Trophoblast cell (in vitro differentiated cells and primary cell): ENCODE data around the gene IL1R2.

Experiments
- DNase-seq, 2 donors: peaks; one replicate each; pipeline ENCODE4 v3.0.0-alpha.2; 2016
- H2AFZ ChIP-seq: 2 replicates; pipeline ENCODE4 v1.6.1; 2013; ENCODE audit warnings: low read length, moderate library complexity, mild to moderate bottlenecking; ENCODE audit not compliant: insufficient read depth, poor library complexity
- H2AK5ac ChIP-seq: 2 replicates; pipeline ENCODE4 v1.6.1; 2013; ENCODE audit warnings: mild to moderate bottlenecking, low read length
- H2BK120ac ChIP-seq: 2 replicates; pipeline ENCODE4 v1.6.1; 2013; ENCODE audit warnings: low read length, mild to moderate bottlenecking, moderate library complexity; ENCODE audit not compliant: insufficient read depth, poor library complexity
- H2BK12ac ChIP-seq: 2 replicates; pipeline ENCODE4 v1.6.1; 2013; ENCODE audit warnings: mild to moderate bottlenecking, low read length, moderate library complexity
- H2BK5ac ChIP-seq: 2 replicates; pipeline ENCODE4 v1.6.1; 2013; ENCODE audit warnings: low read length, low read depth, moderate library complexity, mild to moderate bottlenecking; ENCODE audit not compliant: poor library complexity
- H3K14ac ChIP-seq: 2 replicates; pipeline ENCODE4 v1.6.1; 2013; ENCODE audit warnings: mild to moderate bottlenecking, low read length
- H3K18ac ChIP-seq: 2 replicates; pipeline ENCODE4 v1.6.1; 2013; ENCODE audit warnings: mild to moderate bottlenecking, low read length
- H3K23ac ChIP-seq: 2 replicates; pipeline ENCODE4 v1.6.1; 2013; ENCODE audit warnings: low read length
- H3K27ac ChIP-seq: 2 replicates; pipeline ENCODE4 v1.5.1; 2013; ENCODE audit warnings: low read depth, mild to moderate bottlenecking, inconsistent platforms, low read length, moderate library complexity
- H3K27me3 ChIP-seq: 2 replicates; pipeline ENCODE4 v1.6.1; 2013; ENCODE audit warnings: inconsistent platforms, mild to moderate bottlenecking, low read length, moderate library complexity; ENCODE audit not compliant: insufficient read depth
- H3K36me3 ChIP-seq, 2 experiments: 1 replicate in 1 of 2; 2 replicates in 1 of 2; pipeline ENCODE4 v1.6.1; 2013; ENCODE audit warnings: low read length in 2 of 2, mild to moderate bottlenecking in 2 of 2, moderate library complexity in 1 of 2; ENCODE audit not compliant: insufficient read depth in 2 of 2, control insufficient read depth in 1 of 2
- H3K4ac ChIP-seq: 2 replicates; pipeline ENCODE4 v1.6.1; 2013; ENCODE audit warnings: low read depth, mild to moderate bottlenecking, low read length, moderate library complexity
- H3K4me1 ChIP-seq, 2 experiments: 1 replicate in 1 of 2; 2 replicates in 1 of 2; pipeline ENCODE4 v1.6.1; 2013; ENCODE audit warnings: low read length in 2 of 2, mild to moderate bottlenecking in 2 of 2, moderate library complexity in 1 of 2; ENCODE audit not compliant: insufficient read depth in 2 of 2, control insufficient read depth in 1 of 2
- H3K4me2 ChIP-seq: 2 replicates; pipeline ENCODE4 v1.6.1; 2013; ENCODE audit warnings: inconsistent platforms, mild to moderate bottlenecking, low read length, moderate library complexity
- H3K4me3 ChIP-seq: 2 replicates; pipeline ENCODE4 v1.5.1; 2013; ENCODE audit warnings: mild to moderate bottlenecking, low read depth, low read length, inconsistent platforms
- H3K79me1 ChIP-seq: one replicate; pipeline ENCODE4 v1.6.1; 2013; ENCODE audit warnings: low read length
- H3K79me2 ChIP-seq: 2 replicates; pipeline ENCODE4 v1.6.1; 2013; ENCODE audit warnings: low read length, mild to moderate bottlenecking; ENCODE audit not compliant: control insufficient read depth, insufficient read depth, poor library complexity
- H3K9ac ChIP-seq: 2 replicates; pipeline ENCODE4 v1.6.1; 2013; ENCODE audit warnings: mild to moderate bottlenecking, low read length
- H3K9me3 ChIP-seq: 2 replicates; pipeline ENCODE4 v1.6.1; 2013; ENCODE audit warnings: low read depth, mild to moderate bottlenecking, control low read depth, inconsistent platforms, low read length; ENCODE audit not compliant: insufficient read depth
- H4K12ac ChIP-seq: 2 replicates; pipeline ENCODE4 v1.6.1; 2013; ENCODE audit warnings: low read depth, mild to moderate bottlenecking, low read length, moderate library complexity
- H4K8ac ChIP-seq: 2 replicates; pipeline ENCODE4 v1.6.1; 2013; ENCODE audit warnings: low read depth, mild to moderate bottlenecking, low read length, moderate library complexity
- H4K91ac ChIP-seq: one replicate; pipeline ENCODE4 v1.6.1; 2013; ENCODE audit warnings: low read depth, mild to moderate bottlenecking, low read length, moderate library complexity
- WGBS: extraction: QIAGEN DNeasy Blood & Tissue Kit; methylation state at CpG from one replicate; pipeline ENCODE4 v1.1.7; 2013; ENCODE audit warnings: missing lambda C conversion rate; ENCODE audit not compliant: insufficient read length, insufficient coverage; ENCODE audit errors: extremely low coverage; 5-methylcytosine and 5-hydroxymethylcytosine counted together

The IL1R2 gene

DNA sequence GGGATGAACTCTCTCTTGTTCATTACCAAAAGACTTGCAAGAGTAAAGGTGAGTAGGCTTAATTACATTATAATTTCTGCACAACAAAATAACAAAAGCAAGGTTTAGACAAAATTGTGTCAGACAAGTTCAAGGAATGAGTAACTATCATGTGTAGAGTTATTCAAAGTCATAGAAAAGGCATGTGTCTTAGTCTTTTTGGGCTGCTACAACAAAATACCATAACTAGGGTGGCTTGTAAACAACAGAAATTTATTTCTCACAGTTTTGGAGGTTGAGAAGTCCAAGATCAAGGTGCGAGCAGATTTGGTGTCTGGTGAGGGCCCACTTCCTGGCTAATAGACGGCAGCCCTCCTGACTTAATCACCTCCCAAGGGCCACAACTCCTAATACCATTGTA, 37.6 kb downstream of the IL1R2 start:
- no peak overlapping the region for H3K27ac ChIP-seq
- no CpG with 5 or more reads among the region's 2 CpGs for WGBS

DNA sequence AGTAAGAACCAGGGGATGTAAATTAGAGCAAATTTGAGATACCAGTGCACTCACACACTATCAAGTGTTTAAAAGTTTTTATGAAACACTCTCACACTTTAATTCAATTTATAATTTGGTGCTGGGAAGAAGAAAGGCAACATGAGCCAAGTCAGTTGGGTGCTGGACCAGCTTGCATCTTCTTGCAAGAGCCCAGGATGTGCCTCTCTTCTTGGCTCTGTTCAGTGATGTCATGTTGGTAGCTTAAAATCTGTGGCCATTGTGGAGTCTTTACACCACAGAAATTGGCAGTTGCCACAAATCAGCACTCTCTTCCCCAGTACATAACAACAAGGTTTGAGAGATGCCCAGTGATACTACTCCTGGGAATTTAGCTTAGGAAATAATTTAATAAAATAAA, 38.2 kb downstream of the IL1R2 start:
- Histone ChIP-seq H3K4ac (no peak overlapping the region), H3K27ac (no peak overlapping the region), H2BK5ac (no peak overlapping the region), H3K4me2 (no peak overlapping the region), H2BK12ac (no peak overlapping the region), H3K9me3 (peaks cover 2% of the 10 kb centered on the region), H3K27me3 (no peaks in the 10 kb centered on the region), H3K18ac (no peak overlapping the region), H4K91ac (no peak overlapping the region), H3K79me2 (no peaks in the 10 kb centered on the region), H2BK120ac (no peak overlapping the region), H3K9ac (no peak overlapping the region), H4K8ac (no peak overlapping the region), H2AFZ (no peak overlapping the region), H4K12ac (no peak overlapping the region), H3K4me1 (peaks cover 7 to 17% of the 10 kb centered on the region in 2 experiments), H3K14ac (no peak overlapping the region), H3K4me3 (no peak overlapping the region), H2AK5ac (no peak overlapping the region), H3K23ac (no peak overlapping the region), H3K36me3 (no peaks in the 10 kb centered on the region), H3K79me1 (peaks cover 14% of the 10 kb centered on the region)
- no peak for DNase-seq

More for the DNA sequence above, 37.6 kb downstream of the IL1R2 start:
- H3K14ac ChIP-seq = no peak overlapping the region
- no peak overlapping the region for H3K4me2 ChIP-seq
- no peak overlapping the region for H2BK120ac ChIP-seq
- no peaks in the 10 kb centered on the region for H3K36me3 ChIP-seq
- no peak overlapping the region for H3K9ac ChIP-seq
- DNase-seq = peak in 1 of 2 donors; percentile 51
- H3K9me3 ChIP-seq = no peaks in the 10 kb centered on the region
- H2BK12ac ChIP-seq = no peak overlapping the region
- no peak overlapping the region for H3K18ac ChIP-seq
- H3K4ac ChIP-seq = no peak overlapping the region
- H3K4me3 ChIP-seq = no peak overlapping the region
- H3K79me2 ChIP-seq = no peaks in the 10 kb centered on the region
- H4K12ac ChIP-seq = no peak overlapping the region
- peaks cover 12% of the 10 kb centered on the region for H3K79me1 ChIP-seq
- no peak overlapping the region for H2BK5ac ChIP-seq
- no peak overlapping the region for H2AFZ ChIP-seq
- H2AK5ac ChIP-seq = no peak overlapping the region
- no peak overlapping the region for H4K8ac ChIP-seq
- H4K91ac ChIP-seq = no peak overlapping the region
- H3K27me3 ChIP-seq = no peaks in the 10 kb centered on the region
- H3K4me1 ChIP-seq = peaks cover 7 to 15% of the 10 kb centered on the region in 2 experiments
- H3K23ac ChIP-seq = no peak overlapping the region

GRCh38 chr2:102030502-102030854, 38.7 kb downstream of the IL1R2 start:
- no peaks in the 10 kb centered on the region for H3K36me3 ChIP-seq
- H2BK12ac ChIP-seq = no peak overlapping the region
- no peak overlapping the region for H4K91ac ChIP-seq
- H2BK5ac ChIP-seq = no peak overlapping the region
- peaks cover 2% of the 10 kb centered on the region for H3K9me3 ChIP-seq
- no peak overlapping the region for H2AFZ ChIP-seq
- H3K9ac ChIP-seq = no peak overlapping the region
- peaks cover 15% of the 10 kb centered on the region for H3K79me1 ChIP-seq
- H3K14ac ChIP-seq = no peak overlapping the region
- no CpG with 5 or more reads among the region's 1 CpG for WGBS
- no peaks in the 10 kb centered on the region for H3K27me3 ChIP-seq
- no peak overlapping the region for H3K4ac ChIP-seq
- no peak overlapping the region for H4K12ac ChIP-seq
- no peak overlapping the region for H3K4me2 ChIP-seq
- no peaks in the 10 kb centered on the region for H3K79me2 ChIP-seq
- H3K4me1 ChIP-seq = peaks cover 6 to 17% of the 10 kb centered on the region in 2 experiments
- DNase-seq = no peak
- H3K4me3 ChIP-seq = no peak overlapping the region
- no peak overlapping the region for H2BK120ac ChIP-seq
- no peak overlapping the region for H2AK5ac ChIP-seq
- H4K8ac ChIP-seq = no peak overlapping the region
- no peak overlapping the region for H3K18ac ChIP-seq
- H3K23ac ChIP-seq = no peak overlapping the region
- no peak overlapping the region for H3K27ac ChIP-seq

DNA sequence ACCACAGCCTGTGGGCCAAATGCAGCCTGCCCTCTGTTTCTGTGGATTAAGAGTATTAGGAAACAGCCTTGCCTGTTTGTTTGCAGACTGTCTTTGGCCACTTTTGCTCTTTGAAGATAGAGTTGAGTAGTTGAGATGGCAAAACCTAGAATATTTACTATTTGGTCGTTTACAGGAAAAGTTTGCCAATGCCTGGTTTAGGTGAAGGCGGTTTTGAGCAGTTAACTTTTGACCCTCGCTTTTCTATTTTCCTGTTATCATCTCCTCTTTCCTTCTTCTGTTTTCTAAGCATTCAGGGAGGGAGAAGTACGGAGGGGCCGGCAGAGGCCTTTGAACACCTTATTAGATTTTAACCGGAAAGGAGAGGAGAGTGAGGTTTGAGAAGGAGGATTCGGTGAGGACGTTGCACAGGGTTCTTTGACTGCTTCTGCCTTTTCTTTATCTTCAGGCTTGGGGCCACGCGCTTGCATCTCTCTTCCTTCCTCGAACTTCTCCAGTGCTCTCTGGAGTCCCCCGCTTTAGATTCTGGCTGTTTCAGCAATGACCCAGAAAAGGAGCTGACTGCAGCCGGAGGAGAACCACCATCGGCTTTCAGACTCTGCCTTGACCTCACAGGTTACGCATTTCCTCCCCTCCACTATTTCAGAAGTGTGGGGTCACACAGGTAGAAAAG, 39.2 kb downstream of the IL1R2 start:
- no peak for DNase-seq
- no peak overlapping the region for H3K14ac ChIP-seq
- WGBS = no CpG with 5 or more reads among the region's 15 CpGs

More for the DNA sequence above, 39.2 kb downstream of the IL1R2 start:
- Histone ChIP-seq H3K27me3 (no peaks in the 10 kb centered on the region), H4K8ac (no peak overlapping the region), H3K18ac (no peak overlapping the region), H2BK12ac (no peak overlapping the region), H2BK120ac (no peak overlapping the region), H4K12ac (no peak overlapping the region), H3K79me2 (no peaks in the 10 kb centered on the region), H2BK5ac (no peak overlapping the region), H3K4me1 (peaks cover 5 to 17% of the 10 kb centered on the region in 2 experiments), H3K9ac (no peak overlapping the region), H3K36me3 (no peaks in the 10 kb centered on the region), H4K91ac (no peak overlapping the region), H3K9me3 (peaks cover 2% of the 10 kb centered on the region), H3K79me1 (peaks cover 17% of the 10 kb centered on the region), H2AFZ (no peak overlapping the region), H3K4me2 (no peak overlapping the region), H3K27ac (no peak overlapping the region), H3K4ac (no peak overlapping the region), H3K4me3 (no peak overlapping the region), H3K23ac (no peak overlapping the region), H2AK5ac (no peak overlapping the region)
